Esophagus squamous epithelium (tissue), 4 donors: ENCODE results near the gene SSH2.

Source experiments
- CTCF ChIP-seq, 6 experiments: fragments of 450-650 bp in 4 of 6; fragments of 200-600 bp in 2 of 6; sonication (generic) in 2 of 6; IDR thresholded peaks; one replicate each; pipeline ENCODE4 v1.5.1; 2016 to 2019; ENCODE audit warnings: antibody characterized with exemption in 6 of 6, mild to moderate bottlenecking in 4 of 6, moderate library complexity in 4 of 6
- POLR2A ChIP-seq, 4 donors: fragments of 450-650 bp; IDR thresholded peaks; one replicate each; pipeline ENCODE4 v1.6.1; 2017; ENCODE audit warnings: antibody characterized with exemption in 4 of 4, mild to moderate bottlenecking in 4 of 4, moderate library complexity in 3 of 4

- TF ChIP-seq POLR2A (IDR thresholded peaks at IDR 0.05) (no peak), CTCF (IDR thresholded peaks at IDR 0.05) (no peak)
Observed at GRCh38 chr17:29968271-29968670, 38.2 kb upstream of the SSH2 start.
